Esophagus (tissue), 2 donors: ENCODE results near the gene PRKN. TPM values are rescaled to one million over a fixed set of nuclear protein-coding genes. Genes with fewer than 3 reads are reported as not detected.

Experiments
- H3K27ac ChIP-seq, 2 donors: one replicate each; pipeline ENCODE4 v1.5.1; 2013; ENCODE audit warnings: low read depth in 2 of 2, mild to moderate bottlenecking in 2 of 2, inconsistent platforms in 1 of 2, low read length in 1 of 2, moderate library complexity in 1 of 2
- H3K27me3 ChIP-seq, 2 donors: one replicate each; pipeline ENCODE4 v1.6.1; 2013; ENCODE audit warnings: low read length in 2 of 2, control low read depth in 1 of 2, mild to moderate bottlenecking in 1 of 2; ENCODE audit not compliant: insufficient read depth in 2 of 2, control insufficient read depth in 1 of 2
- H3K36me3 ChIP-seq, 2 donors: one replicate each; pipeline ENCODE4 v1.6.1; 2013; ENCODE audit warnings: low read length in 1 of 2; ENCODE audit not compliant: control insufficient read depth in 2 of 2, insufficient read depth in 2 of 2
- H3K4me1 ChIP-seq, 2 donors: one replicate each; pipeline ENCODE4 v1.6.1; 2013; ENCODE audit warnings: low read length in 1 of 2; ENCODE audit not compliant: control insufficient read depth in 2 of 2, insufficient read depth in 2 of 2
- H3K4me3 ChIP-seq, 2 donors: one replicate each; pipeline ENCODE4 v1.5.1; 2013; ENCODE audit warnings: low read length in 2 of 2, mild to moderate bottlenecking in 2 of 2, low read depth in 1 of 2, moderate library complexity in 1 of 2
- H3K9me3 ChIP-seq, 2 donors: one replicate each; pipeline ENCODE4 v1.6.1; 2013; ENCODE audit warnings: mild to moderate bottlenecking in 2 of 2, low read depth in 1 of 2, low read length in 1 of 2, moderate library complexity in 1 of 2; ENCODE audit not compliant: control insufficient read depth in 2 of 2, insufficient read depth in 1 of 2
- WGBS, 2 donors: extraction: QIAGEN DNeasy Blood & Tissue Kit; methylation state at CpG; one replicate each; pipeline ENCODE4 v1.1.7; 2013; 5-methylcytosine and 5-hydroxymethylcytosine counted together
- polyA plus RNA-seq, 2 donors: library from polyadenylated mRNA; stranded (reverse); fragments of 200-250 nt; gene quantifications; one replicate each; pipeline ENCODE4 v1.2.3, GENCODE V29; 2013
- donor health status: healthy with polysubstance abuse.
- donor health status: Bipolar disorder and iron deficiency.

PRKN gene
- polyA plus RNA-seq, 2 donors = 0.28 to 0.45 TPM

DNA sequence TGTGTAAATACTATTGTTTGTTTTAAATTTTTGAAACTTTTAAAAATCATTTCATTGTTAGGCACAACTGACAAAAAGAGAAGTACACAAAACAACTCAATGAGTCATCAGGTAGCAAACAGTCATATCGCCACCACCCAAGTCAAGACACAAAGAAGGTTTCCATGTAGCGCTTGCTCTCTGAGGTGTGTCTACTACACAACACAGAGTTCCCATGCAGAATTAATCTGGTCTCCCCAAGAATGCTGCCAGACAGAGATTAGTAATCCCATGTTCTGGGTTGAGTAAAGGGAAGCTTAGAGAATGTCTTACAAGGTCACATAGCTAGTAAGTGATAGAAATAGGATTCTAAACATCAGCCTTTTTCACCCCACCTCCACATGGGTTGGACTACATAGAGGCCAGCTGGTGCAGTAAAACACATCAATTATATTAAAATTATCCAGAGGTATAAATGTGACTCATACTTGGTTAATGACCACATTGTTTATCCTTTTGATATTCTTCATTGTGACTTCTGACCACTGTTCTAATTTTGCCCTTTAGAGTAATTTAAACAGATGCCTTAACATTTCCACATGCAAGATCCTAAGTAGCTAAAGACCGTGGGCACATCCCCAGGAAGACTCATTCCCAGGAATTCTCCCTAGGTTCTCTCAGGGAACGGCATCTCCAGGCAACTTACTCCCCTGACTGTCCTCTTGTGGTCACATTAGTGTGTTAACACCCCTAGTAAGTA is 413.5 kb downstream of the PRKN start:
- no peaks in the 10 kb centered on the region for H3K9me3 ChIP-seq
- no peaks in the 10 kb centered on the region for H3K27me3 ChIP-seq
- no peaks in the 10 kb centered on the region for H3K4me1 ChIP-seq
- no peak overlapping the region for H3K27ac ChIP-seq
- H3K36me3 ChIP-seq = no peaks in the 10 kb centered on the region
- 71 to 82% methylated on average over 4 of the region's 4 CpGs for WGBS, 2 donors
- no peak overlapping the region for H3K4me3 ChIP-seq

DNA sequence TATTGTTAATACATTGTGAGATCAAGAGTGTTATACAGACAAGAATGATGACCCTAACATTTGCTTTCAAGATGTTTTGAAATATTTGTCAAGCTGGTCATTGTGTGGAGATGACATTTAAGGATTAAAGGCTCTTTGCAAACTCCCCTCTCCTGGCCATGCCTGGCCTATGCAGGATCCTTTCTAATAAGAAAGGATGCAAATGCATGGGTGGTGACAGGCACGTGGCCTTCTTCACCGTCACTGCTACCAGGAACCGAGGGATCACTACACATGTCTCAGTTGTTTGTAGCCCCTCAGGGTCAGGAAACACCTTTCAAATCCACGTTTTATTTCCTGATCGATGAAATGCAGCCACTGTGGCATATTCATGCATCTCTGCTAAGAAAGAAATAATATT is 419.7 kb downstream of the PRKN start:
- Histone ChIP-seq H3K36me3 (no peaks in the 10 kb centered on the region), H3K4me1 (no peaks in the 10 kb centered on the region), H3K27me3 (no peaks in the 10 kb centered on the region), H3K27ac (no peak overlapping the region), H3K4me3 (no peak overlapping the region), H3K9me3 (peaks cover 0 to 2% of the 10 kb centered on the region in 2 donors)
- 59 to 68% methylated on average over 5 of the region's 5 CpGs for WGBS, 2 donors

DNA sequence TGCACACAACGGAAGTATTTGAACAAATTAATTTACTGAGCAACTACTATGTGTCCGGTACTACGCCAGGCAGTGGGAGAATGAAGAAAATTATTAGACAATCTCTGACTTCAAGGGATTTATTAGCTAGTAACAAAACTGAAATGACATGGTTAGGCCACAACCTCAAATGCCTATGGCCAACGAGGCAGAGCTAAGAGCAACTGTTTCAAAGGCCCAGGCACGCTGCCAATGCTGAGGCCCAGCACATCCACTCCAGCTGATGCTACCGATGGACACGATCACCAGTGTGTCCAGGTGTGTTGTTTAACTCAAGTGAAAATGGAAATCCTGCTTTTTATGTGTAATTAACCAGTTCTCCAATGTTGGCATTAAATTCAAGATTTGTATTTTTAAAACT is 420.9 kb downstream of the PRKN start:
- H3K27me3 ChIP-seq = no peaks in the 10 kb centered on the region
- WGBS, 2 donors = 90% methylated on average over 7 of the region's 7 CpGs
- H3K9me3 ChIP-seq = peaks cover 0 to 2% of the 10 kb centered on the region in 2 donors
- H3K4me3 ChIP-seq = no peak overlapping the region
- H3K4me1 ChIP-seq = no peaks in the 10 kb centered on the region
- no peak overlapping the region for H3K27ac ChIP-seq
- no peaks in the 10 kb centered on the region for H3K36me3 ChIP-seq

DNA sequence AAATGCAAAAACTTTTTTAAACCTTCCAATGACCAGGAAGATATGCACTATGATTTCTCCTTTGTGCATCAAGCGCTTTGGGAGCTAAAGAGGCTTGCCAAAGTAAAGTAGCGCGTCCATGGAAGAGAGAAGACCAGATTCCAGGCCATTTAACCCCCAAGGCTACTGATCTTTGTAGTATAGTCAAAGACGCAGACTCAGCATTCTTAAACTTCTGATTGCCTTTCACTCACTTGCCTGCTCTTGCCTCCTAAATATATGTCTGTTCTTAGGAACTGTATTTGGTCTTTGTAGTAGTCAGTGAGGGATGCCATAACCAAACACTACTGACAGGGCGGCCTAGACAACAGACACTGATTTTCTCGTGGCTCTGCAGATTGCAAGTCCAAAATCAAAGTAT is 426.4 kb downstream of the PRKN start:
- H3K36me3 ChIP-seq = no peaks in the 10 kb centered on the region
- H3K4me3 ChIP-seq = no peak overlapping the region
- no peaks in the 10 kb centered on the region for H3K27me3 ChIP-seq
- no peak overlapping the region for H3K27ac ChIP-seq
- 76 to 83% methylated on average over 6 of the region's 6 CpGs for WGBS, 2 donors
- H3K4me1 ChIP-seq = no peaks in the 10 kb centered on the region
- H3K9me3 ChIP-seq = no peaks in the 10 kb centered on the region

DNA sequence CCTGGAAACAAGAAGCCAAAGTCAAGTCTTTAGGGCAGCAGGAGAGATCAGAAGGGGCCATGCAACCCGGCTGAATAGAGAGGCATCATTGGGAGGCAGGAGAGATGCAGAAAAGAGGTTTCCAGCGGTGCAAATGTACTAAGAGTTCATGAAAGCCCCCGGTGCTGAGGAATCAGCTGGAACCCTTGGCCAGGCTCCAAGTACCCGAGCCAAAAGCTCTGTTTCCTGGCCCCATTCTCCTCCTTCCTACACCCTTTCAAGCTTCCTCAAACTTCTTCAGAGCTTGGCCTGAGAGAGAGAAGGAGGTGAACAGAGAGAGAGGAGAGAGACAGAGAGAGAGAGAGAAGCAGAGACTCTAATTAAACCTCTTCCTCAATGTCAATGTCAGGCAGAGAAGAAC is 433.5 kb downstream of the PRKN start:
- H3K4me3 ChIP-seq = no peak overlapping the region
- 31 to 45% methylated on average over 4 of the region's 4 CpGs for WGBS, 2 donors

DNA sequence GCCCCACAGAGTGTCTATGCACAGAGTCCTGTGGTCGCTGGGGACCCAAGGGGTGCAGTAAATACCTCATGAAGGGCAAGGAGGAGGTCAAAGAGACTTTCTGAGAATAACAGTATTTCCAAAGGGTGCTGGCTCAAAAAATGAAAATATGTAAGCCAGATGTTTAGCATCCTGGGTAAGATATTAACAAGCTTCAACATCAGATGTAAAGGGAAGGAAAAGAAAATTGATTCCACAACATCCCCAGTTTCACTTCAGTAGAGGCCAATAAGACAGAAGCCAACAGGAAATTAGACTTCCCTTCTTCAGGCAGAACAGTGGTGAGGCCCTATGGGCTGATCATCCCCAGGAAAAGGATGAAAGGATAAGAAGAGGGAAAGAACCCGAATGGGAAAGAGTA is 434.7 kb downstream of the PRKN start:
- H3K4me3 ChIP-seq = no peak overlapping the region
- H3K27me3 ChIP-seq = no peaks in the 10 kb centered on the region
- H3K27ac ChIP-seq = no peak overlapping the region
- H3K4me1 ChIP-seq = no peaks in the 10 kb centered on the region
- 85 to 93% methylated on average over 2 of the region's 2 CpGs for WGBS, 2 donors
- H3K36me3 ChIP-seq = no peaks in the 10 kb centered on the region
- no peaks in the 10 kb centered on the region for H3K9me3 ChIP-seq

More for the DNA sequence above, 433.5 kb downstream of the PRKN start:
- H3K27me3 ChIP-seq = no peaks in the 10 kb centered on the region
- H3K36me3 ChIP-seq = no peaks in the 10 kb centered on the region
- no peak overlapping the region for H3K27ac ChIP-seq
- no peaks in the 10 kb centered on the region for H3K9me3 ChIP-seq
- no peaks in the 10 kb centered on the region for H3K4me1 ChIP-seq

DNA sequence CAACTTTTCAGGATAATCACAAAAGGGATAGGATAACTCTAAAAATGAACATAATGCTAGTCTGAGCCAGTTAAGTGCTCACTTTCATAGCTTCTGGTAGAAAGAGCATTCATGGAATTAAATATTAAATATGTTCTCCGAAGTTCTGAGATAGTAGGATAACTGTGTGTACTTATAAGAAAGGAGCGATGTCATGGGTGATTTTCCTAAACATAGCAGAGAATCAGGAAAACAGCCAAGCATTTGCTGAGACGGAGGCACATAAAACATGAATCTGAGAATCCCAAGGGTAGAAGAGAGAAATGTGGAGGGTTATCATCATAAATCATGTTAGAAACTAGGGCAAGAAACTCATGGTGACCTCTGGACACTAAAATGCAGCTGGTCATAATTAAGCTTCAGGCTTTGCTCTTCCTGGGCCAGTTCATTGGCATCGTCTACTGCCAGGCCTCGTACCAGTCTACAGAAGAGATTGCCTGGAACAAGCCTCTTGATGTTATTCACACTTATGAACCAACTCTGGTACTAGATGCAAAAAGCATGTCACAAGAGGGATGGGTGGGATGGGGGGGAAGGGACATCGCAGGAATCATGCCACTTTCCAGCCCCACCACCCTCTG is 436.6 kb downstream of the PRKN start:
- H3K36me3 ChIP-seq = no peaks in the 10 kb centered on the region
- no peak overlapping the region for H3K4me3 ChIP-seq
- H3K9me3 ChIP-seq = no peaks in the 10 kb centered on the region
- no peaks in the 10 kb centered on the region for H3K4me1 ChIP-seq
- 45 to 59% methylated on average over 6 of the region's 6 CpGs for WGBS, 2 donors
- no peak overlapping the region for H3K27ac ChIP-seq
- H3K27me3 ChIP-seq = no peaks in the 10 kb centered on the region

DNA sequence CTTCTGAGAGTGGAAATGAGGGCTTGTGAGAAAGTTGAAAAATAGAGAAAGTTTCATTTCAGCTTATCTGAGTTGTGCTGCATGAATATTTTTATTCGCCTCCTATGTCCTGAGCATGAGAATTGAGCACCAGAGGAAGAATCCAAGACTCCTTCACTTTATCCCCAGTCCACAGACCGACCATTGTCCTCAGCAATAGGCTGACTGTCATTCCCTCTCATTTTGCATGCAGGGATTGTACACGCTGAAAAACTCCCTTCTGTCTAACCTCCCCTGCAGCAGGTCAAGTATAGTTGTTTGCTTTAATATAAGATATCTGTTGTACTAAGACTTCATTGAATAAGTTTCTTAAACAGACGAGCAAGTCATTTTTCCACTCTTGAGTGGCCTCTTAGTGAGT is 437.6 kb downstream of the PRKN start:
- 84 to 86% methylated on average over 4 of the region's 4 CpGs for WGBS, 2 donors
- H3K27me3 ChIP-seq = no peaks in the 10 kb centered on the region
- no peaks in the 10 kb centered on the region for H3K36me3 ChIP-seq
- no peak overlapping the region for H3K27ac ChIP-seq
- H3K4me1 ChIP-seq = no peaks in the 10 kb centered on the region
- H3K9me3 ChIP-seq = no peaks in the 10 kb centered on the region
- H3K4me3 ChIP-seq = no peak overlapping the region

DNA sequence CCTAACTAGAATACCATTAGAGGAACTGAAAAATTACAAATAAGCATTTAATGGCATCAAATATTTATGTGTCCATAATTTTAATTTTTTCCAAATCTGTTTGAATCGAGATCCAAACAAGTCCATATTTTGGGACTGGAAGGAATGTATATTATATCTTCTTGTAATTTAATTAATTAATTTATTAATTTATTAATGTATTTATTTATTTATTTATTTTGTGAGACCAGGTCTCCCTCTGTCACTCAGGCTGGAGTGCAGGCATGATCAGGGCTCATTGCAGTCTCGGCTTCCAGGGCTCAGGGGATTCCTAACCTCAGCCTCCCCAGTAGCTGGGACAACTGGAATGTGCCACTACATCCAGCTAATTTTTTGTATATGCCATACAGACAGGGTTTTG is 453.6 kb downstream of the PRKN start:
- Histone ChIP-seq H3K9me3 (no peaks in the 10 kb centered on the region), H3K4me1 (no peaks in the 10 kb centered on the region), H3K4me3 (no peak overlapping the region), H3K36me3 (no peaks in the 10 kb centered on the region), H3K27me3 (no peaks in the 10 kb centered on the region), H3K27ac (no peak overlapping the region)
- WGBS, 2 donors = 92 to 93% methylated on average over 2 of the region's 2 CpGs

DNA sequence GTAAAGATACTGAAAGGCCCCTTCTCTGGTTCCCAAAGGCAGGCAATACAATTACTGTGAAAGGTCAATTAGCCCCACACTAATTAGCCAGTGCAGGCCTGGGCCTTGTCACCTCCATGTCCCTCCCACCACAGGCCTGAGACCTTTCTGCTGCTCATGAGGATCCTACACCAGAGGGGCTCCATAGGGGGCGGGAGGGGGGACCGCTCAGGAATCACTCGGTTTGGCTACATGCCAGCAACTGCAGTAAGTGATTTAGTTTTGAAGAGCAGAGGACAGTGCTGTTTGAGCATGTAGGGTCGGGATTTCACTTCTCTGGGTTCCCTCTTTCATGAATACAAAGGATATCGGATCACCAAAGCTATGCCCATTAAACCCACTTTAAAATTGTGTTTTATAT is 455.6 kb downstream of the PRKN start:
- Histone ChIP-seq H3K27me3 (no peaks in the 10 kb centered on the region), H3K36me3 (no peaks in the 10 kb centered on the region), H3K4me3 (no peak overlapping the region), H3K9me3 (no peaks in the 10 kb centered on the region), H3K4me1 (no peaks in the 10 kb centered on the region), H3K27ac (no peak overlapping the region)
- 76 to 80% methylated on average over 5 of the region's 5 CpGs for WGBS, 2 donors
